HCT116 (cell line): Measurements from ENCODE around the gene CLEC4F. TPM values are rescaled to one million over a fixed set of nuclear protein-coding genes. Genes with fewer than 3 reads are reported as not detected.

Source experiments
- ATAC-seq: fragments of 200-7000 bp; cut with Tn5 transposase; 2 replicates; pipeline ENCODE4 v1.9.1; 2020; ENCODE audit warnings: mild to moderate bottlenecking, moderate library complexity
- BruUV-seq: library from RNA; stranded (reverse); fragments of 400-500 nt; replicated peaks from 2 replicates; lab custom pipeline; 2021; lab: Mats Ljungman, UMichigan
- CTCF ChIA-PET: fragments of 300-600 bp; sonication (Branson Sonifier 250); formaldehyde crosslinking; loops from one replicate; lab custom pipeline; 2021; ENCODE audit warnings: antibody characterized with exemption; lab: Charles Lee
- POLR2A ChIA-PET: fragments of 300-600, 350-600 bp; sonication (Branson Sonifier 250); formaldehyde crosslinking; loops from one replicate; lab custom pipeline; 2021; ENCODE audit warnings: antibody characterized with exemption; lab: Charles Lee
- RAD21 ChIA-PET, 2 experiments: fragments of 300-600 bp; sonication (Branson Sonifier 250); formaldehyde crosslinking; loops; one replicate each; lab custom pipeline; 2023; ENCODE audit warnings: low total read pairs in 2 of 2; ENCODE audit not compliant: uncharacterized antibody in 2 of 2, unreplicated experiment in 2 of 2, low non-redundant PET in 1 of 2; lab: Charles Lee
- DNase-seq: peaks from one replicate; pipeline ENCODE4 v3.0.0-alpha.2; 2010; ENCODE audit warnings: low read depth, low spot score
- H2AFZ ChIP-seq: fragments of 200-600 bp; shearing (Covaris generic), sonication (generic); 2 replicates; pipeline ENCODE4 v1.6.1; 2017; ENCODE audit warnings: low read depth, mixed run types, mixed read lengths, antibody characterized with exemption, low read length; ENCODE audit not compliant: poor library complexity, severe bottlenecking
- H3K27ac ChIP-seq: 2 replicates; pipeline ENCODE4 v1.5.1; 2012; ENCODE audit warnings: low read depth, low read length
- H3K27me3 ChIP-seq: fragments of 200-600 bp; sonication (generic); 2 replicates; pipeline ENCODE4 v1.6.1; 2016; ENCODE audit warnings: mixed run types, low read length, mixed read lengths; ENCODE audit not compliant: insufficient read depth
- H3K36me3 ChIP-seq, 2 experiments: fragments of 200-500 bp in 1 of 2; fragments of 200-600 bp in 1 of 2; sonication (Bioruptor generic) in 1 of 2; sonication (generic) in 1 of 2; 2 replicates each; pipeline versions ENCODE4 v1.5.1 to v1.6.1; 2014 to 2016; ENCODE audit warnings: low read length in 2 of 2, inconsistent platforms in 1 of 2, mixed read lengths in 1 of 2, mixed run types in 1 of 2; ENCODE audit not compliant: insufficient read depth in 2 of 2, control insufficient read depth in 1 of 2
- H3K4me1 ChIP-seq, 2 experiments: fragments of 200-600 bp in 1 of 2; sonication (generic) in 1 of 2; 2 replicates each; pipeline versions ENCODE4 v1.5.1 to v1.6.1; 2012 to 2017; ENCODE audit warnings: low read length in 2 of 2, inconsistent platforms in 1 of 2, mild to moderate bottlenecking in 1 of 2, mixed read lengths in 1 of 2, mixed run types in 1 of 2, moderate library complexity in 1 of 2; ENCODE audit not compliant: insufficient read depth in 2 of 2, control insufficient read depth in 1 of 2
- H3K4me2 ChIP-seq: fragments of 200-600 bp; sonication (generic); 2 replicates; pipeline ENCODE4 v1.6.1; 2017; ENCODE audit warnings: mixed run types, low read length, mixed read lengths
- H3K4me3 ChIP-seq, 2 experiments: fragments of 200-600 bp in 1 of 2; sonication (generic) in 1 of 2; replicated peaks in 1 of 2; 2 replicates each; pipeline ENCODE4 v1.5.1; 2011 to 2016; ENCODE audit warnings: low read length in 2 of 2, control low read depth in 1 of 2, low read depth in 1 of 2, mild to moderate bottlenecking in 1 of 2, mixed read lengths in 1 of 2, mixed run types in 1 of 2
- H3K79me2 ChIP-seq: fragments of 200-600 bp; sonication (generic); 2 replicates; pipeline ENCODE4 v1.6.1; 2017; ENCODE audit warnings: mild to moderate bottlenecking, mixed run types, low read length, moderate library complexity, mixed read lengths; ENCODE audit not compliant: insufficient read depth
- H3K9ac ChIP-seq: fragments of 200-600 bp; sonication (generic); 2 replicates; pipeline ENCODE4 v1.6.1; 2016; ENCODE audit warnings: low read length, mixed read lengths
- H3K9me2 ChIP-seq: fragments of 200-600 bp; sonication (generic), shearing (Covaris generic); 2 replicates; pipeline ENCODE4 v1.6.1; 2017; ENCODE audit warnings: mixed run types, mild to moderate bottlenecking, moderate library complexity; ENCODE audit not compliant: insufficient read depth
- H3K9me3 ChIP-seq, 2 experiments: fragments of 200-500 bp in 1 of 2; fragments of 200-600 bp in 1 of 2; sonication (Bioruptor generic) in 1 of 2; sonication (generic) in 1 of 2; 2 replicates each; pipeline ENCODE4 v1.6.1; 2014 to 2017; ENCODE audit warnings: low read length in 2 of 2, mixed read lengths in 2 of 2, inconsistent platforms in 1 of 2, low read depth in 1 of 2, mild to moderate bottlenecking in 1 of 2, mixed run types in 1 of 2, moderate library complexity in 1 of 2; ENCODE audit not compliant: control insufficient read depth in 1 of 2, insufficient read depth in 1 of 2
- H4K20me1 ChIP-seq: fragments of 200-600 bp; sonication (generic), shearing (Covaris generic); 2 replicates; pipeline ENCODE4 v1.6.1; 2017; ENCODE audit warnings: mixed run types, mild to moderate bottlenecking, moderate library complexity; ENCODE audit not compliant: insufficient read depth
- EGR1 ChIP-seq: IDR thresholded peaks from 2 replicates; pipeline ENCODE4 v1.6.1; 2012; ENCODE audit warnings: low read depth
- ELF1 ChIP-seq: IDR thresholded peaks from 2 replicates; pipeline ENCODE4 v1.6.1; 2012; ENCODE audit warnings: low read depth, borderline replicate concordance
- EZH2 ChIP-seq: fragments of 200-600 bp; sonication (generic); IDR thresholded peaks from 2 replicates; pipeline ENCODE4 v1.6.1; 2017; ENCODE audit warnings: antibody characterized with exemption, mixed run types
- POLR2A ChIP-seq: IDR thresholded peaks from 2 replicates; pipeline ENCODE4 v1.7.0; 2011; ENCODE audit warnings: borderline replicate concordance; ENCODE audit not compliant: insufficient read depth, insufficient read length; ENCODE audit errors: extremely low read depth
- POLR2AphosphoS5 ChIP-seq: IDR thresholded peaks from 2 replicates; pipeline ENCODE4 v1.6.1; 2011; ENCODE audit warnings: mild to moderate bottlenecking, low read depth, low read length, moderate library complexity
- RAD21 ChIP-seq: IDR thresholded peaks from 2 replicates; pipeline ENCODE4 v1.6.1; 2012; ENCODE audit warnings: low read depth, mild to moderate bottlenecking
- REST ChIP-seq: IDR thresholded peaks from 2 replicates; pipeline ENCODE4 v1.6.1; 2012; ENCODE audit warnings: low read depth
- YY1 ChIP-seq: IDR thresholded peaks from 2 replicates; pipeline ENCODE4 v1.6.1; 2011; ENCODE audit warnings: low read length, low read depth, moderate library complexity, mild to moderate bottlenecking; ENCODE audit not compliant: insufficient replicate concordance; ENCODE audit errors: extremely low read depth
- ZBTB33 ChIP-seq: IDR thresholded peaks from 2 replicates; pipeline ENCODE4 v1.6.1; 2011; ENCODE audit warnings: mild to moderate bottlenecking, low read length, moderate library complexity; ENCODE audit not compliant: insufficient replicate concordance; ENCODE audit errors: extremely low read depth
- ZFX ChIP-seq: fragments of 450-650 bp; IDR thresholded peaks from 2 replicates; pipeline ENCODE4 v1.6.1; 2017
- ZNF274 ChIP-seq: fragments of 200-500 bp; sonication (Bioruptor generic); IDR thresholded peaks from 2 replicates; pipeline ENCODE4 v1.6.1; 2014; ENCODE audit warnings: mild to moderate bottlenecking, low read depth, low read length, inconsistent platforms
- intact Hi-C: fragments of 100-400 bp; cut with micrococcal nuclease; formaldehyde crosslinking; loops from 2 replicates; pipeline ENCODE4 v1.10.0; 2022
- total RNA-seq: library from RNA; stranded (reverse); gene quantifications from one replicate; pipeline ENCODE4 v1.2.1, GENCODE V29; 2021; ENCODE audit not compliant: unreplicated experiment

CLEC4F gene
- total RNA-seq, 1 experiment from 2014 or later, result not detected

GRCh38 chr2:70822843-70823242, 2.4 kb upstream of the CLEC4F start:
- no peaks in the 10 kb centered on the region for H3K9me2 ChIP-seq
- no peaks in the 10 kb centered on the region for H3K36me3 ChIP-seq
- H3K4me3 ChIP-seq, result no peak overlapping the region
- DNase-seq (no peak), ATAC-seq (no peak)
- H3K4me1 ChIP-seq, result no peaks in the 10 kb centered on the region
- no peak overlapping the region for H3K9ac ChIP-seq
- no peak overlapping the region for H3K27ac ChIP-seq
- TF ChIP-seq EGR1 (no peak), ZFX (no peak), YY1 (no peak)
- H3K4me2 ChIP-seq, result no peak overlapping the region
- H2AFZ ChIP-seq, result no peak overlapping the region
- no peaks in the 10 kb centered on the region for H4K20me1 ChIP-seq
- BruUV-seq, result no TSS peak
- no peaks in the 10 kb centered on the region for H3K9me3 ChIP-seq
- POLR2A ChIA-PET, result no interaction called here
- no peaks in the 10 kb centered on the region for H3K79me2 ChIP-seq
- CTCF ChIA-PET, result no interaction called here
- intact Hi-C loops, result no loop called here
- RAD21 ChIA-PET, result no interaction called here
- H3K27me3 ChIP-seq, result peaks cover 3% of the 10 kb centered on the region; the same call in 1 of the 2 replicates

GRCh38 chr2:70817284-70817954, 3.0 kb downstream of the CLEC4F start:
- H3K27me3 ChIP-seq, result peaks cover 9% of the 10 kb centered on the region; the same call in 1 of the 2 replicates
- no TSS peak for BruUV-seq
- no peaks in the 10 kb centered on the region for H3K79me2 ChIP-seq
- ChIA-PET RAD21 (no interaction called here), CTCF (no interaction called here), POLR2A (no interaction called here)
- H3K9ac ChIP-seq, result no peak overlapping the region
- intact Hi-C loops, result no loop called here
- ATAC-seq (no peak), DNase-seq (no peak)
- no peak overlapping the region for H3K4me3 ChIP-seq
- H3K9me2 ChIP-seq, result no peaks in the 10 kb centered on the region
- TF ChIP-seq ZFX (no peak), ZNF274 (no peak), EZH2 (no peak), POLR2A (no peak), POLR2AphosphoS5 (no peak), ZBTB33 (no peak), RAD21 (no peak), REST (no peak), ELF1 (no peak)
- H2AFZ ChIP-seq, result no peak overlapping the region
- H3K4me1 ChIP-seq, result no peaks in the 10 kb centered on the region
- no peaks in the 10 kb centered on the region for H4K20me1 ChIP-seq
- H3K4me2 ChIP-seq, result no peak overlapping the region
- H3K9me3 ChIP-seq, result no peaks in the 10 kb centered on the region
- no peaks in the 10 kb centered on the region for H3K36me3 ChIP-seq
- no peak overlapping the region for H3K27ac ChIP-seq
